Measurements from ENCODE around the gene PRR30. TPM values are rescaled to one million over a fixed set of nuclear protein-coding genes. Genes with fewer than 3 reads are reported as not detected.

Gene PRR30
- total RNA-seq, 1 donor from 2014 or later, result not detected

DNA sequence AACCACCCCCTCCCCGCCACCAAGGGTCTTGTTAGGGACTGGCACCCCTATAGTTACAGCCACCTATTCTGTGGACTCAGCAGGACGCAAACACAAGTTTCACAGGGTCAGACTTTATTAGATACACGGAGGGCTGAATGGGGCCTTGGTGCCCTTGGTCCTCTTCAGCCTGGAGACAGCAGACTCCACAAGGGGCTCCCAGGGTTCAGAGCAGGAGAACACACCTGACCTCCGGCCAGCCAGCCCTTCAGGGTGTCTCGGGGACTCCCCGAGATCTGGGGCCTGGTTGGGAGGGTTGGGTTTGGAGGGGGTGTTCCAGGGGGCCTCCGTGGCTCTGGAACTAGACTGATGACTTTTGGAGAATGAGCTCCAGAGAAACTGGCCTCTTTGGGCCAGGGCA is 2.5 kb downstream of the PRR30 start:
- TF ChIP-seq, protein P1, sequence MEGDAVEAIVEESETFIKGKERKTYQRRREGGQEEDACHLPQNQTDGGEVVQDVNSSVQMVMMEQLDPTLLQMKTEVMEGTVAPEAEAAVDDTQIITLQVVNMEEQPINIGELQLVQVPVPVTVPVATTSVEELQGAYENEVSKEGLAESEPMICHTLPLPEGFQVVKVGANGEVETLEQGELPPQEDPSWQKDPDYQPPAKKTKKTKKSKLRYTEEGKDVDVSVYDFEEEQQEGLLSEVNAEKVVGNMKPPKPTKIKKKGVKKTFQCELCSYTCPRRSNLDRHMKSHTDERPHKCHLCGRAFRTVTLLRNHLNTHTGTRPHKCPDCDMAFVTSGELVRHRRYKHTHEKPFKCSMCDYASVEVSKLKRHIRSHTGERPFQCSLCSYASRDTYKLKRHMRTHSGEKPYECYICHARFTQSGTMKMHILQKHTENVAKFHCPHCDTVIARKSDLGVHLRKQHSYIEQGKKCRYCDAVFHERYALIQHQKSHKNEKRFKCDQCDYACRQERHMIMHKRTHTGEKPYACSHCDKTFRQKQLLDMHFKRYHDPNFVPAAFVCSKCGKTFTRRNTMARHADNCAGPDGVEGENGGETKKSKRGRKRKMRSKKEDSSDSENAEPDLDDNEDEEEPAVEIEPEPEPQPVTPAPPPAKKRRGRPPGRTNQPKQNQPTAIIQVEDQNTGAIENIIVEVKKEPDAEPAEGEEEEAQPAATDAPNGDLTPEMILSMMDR (conservative IDR thresholded peaks at IDR 0.05), result no peak
- peaks cover 9% of the 10 kb centered on the region for H3K27me3 Mint-ChIP-seq (ENCODE audit: low read depth)
- peak overlapping the region; percentile 10 for H3K4me3 Mint-ChIP-seq
- no peak for DNase-seq (ENCODE audit: low read depth, low spot score)
- H3K27ac Mint-ChIP-seq (ENCODE audit: unreplicated experiment), result no peak overlapping the region
- peaks cover 12% of the 10 kb centered on the region for H3K4me1 Mint-ChIP-seq
- no peaks in the 10 kb centered on the region for H3K9me3 Mint-ChIP-seq
- no peaks in the 10 kb centered on the region for H3K36me3 Mint-ChIP-seq (ENCODE audit: low read depth)

DNA sequence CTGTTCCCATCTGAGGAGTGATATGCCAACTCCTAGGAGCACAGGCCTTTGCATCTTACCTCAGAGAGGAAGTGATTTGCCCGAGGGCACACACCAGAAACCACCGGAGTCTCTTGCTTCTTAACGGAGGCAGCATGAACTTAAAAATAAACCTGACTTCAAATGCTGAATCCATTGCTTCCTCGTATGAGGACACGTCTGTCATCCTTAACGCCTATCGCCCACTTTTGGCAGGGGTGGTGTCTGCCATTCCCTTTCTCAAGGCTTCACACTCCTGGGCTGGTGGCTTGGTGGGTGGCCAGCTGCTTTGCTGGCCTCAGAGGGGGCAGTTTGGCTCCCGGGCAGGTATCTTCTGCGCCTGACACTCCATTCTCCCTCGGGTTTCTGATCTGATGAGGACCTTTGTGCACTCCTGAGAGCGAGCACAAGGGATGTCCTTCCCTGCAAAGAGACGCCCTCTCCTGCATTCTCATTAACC is 3.7 kb downstream of the PRR30 start:
- Mint-ChIP-seq H3K4me1 (peaks cover 12% of the 10 kb centered on the region), H3K27me3 (ENCODE audit: low read depth) (peaks cover 9% of the 10 kb centered on the region), H3K9me3 (no peaks in the 10 kb centered on the region), H3K27ac (ENCODE audit: unreplicated experiment) (peak overlapping the region; percentile 57), H3K4me3 (peak overlapping the region; percentile 86), H3K36me3 (ENCODE audit: low read depth) (no peaks in the 10 kb centered on the region)
- no peak for DNase-seq (ENCODE audit: low read depth, low spot score)
- TF ChIP-seq, protein P1 (conservative IDR thresholded peaks at IDR 0.05), result no peak

DNA sequence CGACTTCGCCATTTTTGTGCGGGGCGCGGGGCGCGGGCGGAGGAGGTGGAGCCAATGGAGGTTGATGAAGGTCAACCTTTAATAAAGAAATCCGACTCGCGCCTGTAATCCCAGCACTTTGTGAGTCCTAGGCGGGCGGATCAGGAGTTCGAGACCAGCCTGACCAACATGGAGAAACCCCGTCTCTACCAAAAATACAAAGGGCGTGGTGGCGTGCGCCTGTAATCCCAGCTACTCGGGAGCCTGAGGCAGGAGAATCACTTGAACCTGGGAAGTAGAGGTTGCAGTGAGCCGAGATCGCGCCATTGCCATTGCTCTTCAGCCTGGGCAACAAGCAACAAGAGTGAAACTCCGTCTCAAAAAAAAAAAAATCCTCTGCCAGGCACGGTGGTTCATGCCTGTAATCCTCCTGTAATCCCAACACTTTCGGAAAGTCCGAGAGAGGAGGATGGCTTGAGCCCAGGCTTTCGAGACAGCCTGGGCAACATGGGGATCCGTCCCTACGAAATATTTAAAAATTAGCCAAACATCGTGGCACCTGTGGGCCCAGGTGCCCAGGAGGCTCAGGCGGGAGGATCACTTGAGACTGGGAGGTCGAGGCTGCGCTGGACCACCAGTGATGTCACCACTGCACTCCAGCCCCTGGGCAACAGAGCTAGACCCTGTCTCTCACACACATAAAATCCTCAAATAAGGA is 4.3 kb downstream of the PRR30 start:
- TF ChIP-seq, protein P1 (conservative IDR thresholded peaks at IDR 0.05), result no peak
- Mint-ChIP-seq H3K4me3 (peak overlapping the region; percentile 94), H3K36me3 (ENCODE audit: low read depth) (peaks cover 2% of the 10 kb centered on the region), H3K9me3 (no peaks in the 10 kb centered on the region), H3K4me1 (peaks cover 12% of the 10 kb centered on the region), H3K27ac (ENCODE audit: unreplicated experiment) (peak overlapping the region; percentile 57), H3K27me3 (ENCODE audit: low read depth) (peaks cover 6% of the 10 kb centered on the region)
- DNase-seq (ENCODE audit: low read depth, low spot score), result no peak

DNA sequence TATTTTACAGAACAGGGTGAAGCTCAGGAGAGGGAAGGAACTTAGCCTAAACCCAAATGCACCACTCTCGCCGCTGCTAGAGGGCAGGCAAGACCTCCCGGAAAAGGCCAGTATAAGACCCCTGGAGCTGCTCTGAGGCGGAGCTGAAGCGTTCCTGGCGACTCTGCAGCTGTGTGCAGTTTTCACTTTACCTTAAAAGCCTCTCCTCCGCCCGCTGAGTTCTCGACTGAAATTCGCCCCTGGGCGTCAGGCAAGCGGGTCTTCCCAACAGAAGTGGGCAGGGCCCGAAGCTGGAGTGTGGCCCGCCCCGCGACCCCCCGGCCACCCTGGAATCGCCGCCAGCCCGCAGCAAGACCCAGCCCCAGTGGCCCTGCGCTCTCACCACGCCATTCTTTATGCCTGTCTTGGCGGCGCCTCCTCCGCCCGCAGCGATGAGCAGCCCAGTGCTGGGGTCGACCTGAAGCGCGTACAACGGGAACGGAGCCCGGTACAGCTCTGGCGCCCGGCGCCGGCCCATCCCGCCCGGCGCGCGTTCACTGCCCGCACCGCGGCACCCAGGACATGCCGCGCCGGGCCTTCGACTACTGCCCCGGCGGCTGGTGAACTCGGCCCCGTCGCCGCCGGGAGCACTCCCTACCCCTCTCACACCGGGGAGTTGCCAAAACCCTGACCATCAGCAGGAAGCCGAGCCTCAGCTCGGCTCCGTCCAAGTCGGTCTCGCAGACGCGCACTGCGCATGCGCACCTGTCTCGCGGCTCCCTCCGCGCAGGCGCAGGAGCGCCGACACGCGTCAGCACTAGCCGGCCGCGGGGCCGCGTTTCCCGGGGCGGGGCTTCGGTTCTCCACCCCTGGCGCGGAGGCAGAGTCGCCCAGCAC is 5.1 kb downstream of the PRR30 start, which contains the start of gene PREB:
Gene PREB (minus strand): TSS at position 732 of the 876 bp plus-strand sequence. CDS start 215 bp downstream, at position 517.
- H3K4me1 Mint-ChIP-seq, result peaks cover 12% of the 10 kb centered on the region
- H3K27ac Mint-ChIP-seq (ENCODE audit: unreplicated experiment), result peak within 1 kb of the TSS; percentile 98
- TF ChIP-seq, protein P1 (conservative IDR thresholded peaks at IDR 0.05), result peak; percentile 32
- no peaks in the 10 kb centered on the region for H3K27me3 Mint-ChIP-seq (ENCODE audit: low read depth)
- H3K9me3 Mint-ChIP-seq, result no peaks in the 10 kb centered on the region
- H3K36me3 Mint-ChIP-seq (ENCODE audit: low read depth), result peaks cover 2% of the 10 kb centered on the region
- H3K4me3 Mint-ChIP-seq, result peak within 1 kb of the TSS; percentile 94
- peak; percentile 99 for DNase-seq (ENCODE audit: low read depth, low spot score)

DNA sequence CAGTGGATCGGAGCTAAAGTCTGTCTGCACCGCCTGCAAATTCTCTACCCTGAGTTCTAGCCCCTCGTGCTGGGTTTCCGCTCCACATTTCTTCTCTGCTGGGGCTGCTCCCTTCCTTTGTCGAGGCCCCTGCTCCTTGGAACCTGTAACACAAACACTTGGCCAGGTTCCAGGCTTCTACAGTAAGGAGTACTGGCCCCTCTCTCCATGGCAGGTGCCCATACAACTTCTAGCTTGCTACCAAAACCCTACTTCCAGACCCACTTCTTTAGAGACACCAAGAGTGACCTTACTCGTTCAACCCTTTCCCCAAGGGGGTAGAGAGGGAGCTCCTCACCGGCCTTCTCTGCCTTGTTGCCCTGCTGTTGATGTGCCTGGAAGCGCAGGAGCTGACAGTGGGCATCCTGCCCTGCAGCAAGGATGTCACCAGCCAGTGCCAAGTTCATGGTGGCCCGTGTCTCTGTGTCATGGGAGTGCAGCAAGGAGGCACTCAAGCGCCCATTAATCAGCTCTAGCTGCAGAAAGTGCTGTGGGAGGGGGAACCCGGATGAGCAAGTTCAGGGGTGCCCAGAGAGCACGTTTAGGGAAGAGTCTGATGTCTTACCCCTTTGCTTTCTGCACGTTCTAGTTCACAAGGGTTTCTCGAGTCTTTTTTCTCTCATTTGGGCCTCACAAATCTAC is 5.9 kb downstream of the PRR30 start:
- H3K36me3 Mint-ChIP-seq (ENCODE audit: low read depth), result peaks cover 2% of the 10 kb centered on the region
- peaks cover 12% of the 10 kb centered on the region for H3K4me1 Mint-ChIP-seq
- DNase-seq (ENCODE audit: low read depth, low spot score), result no peak
- H3K4me3 Mint-ChIP-seq, result peak overlapping the region; percentile 94
- H3K27ac Mint-ChIP-seq (ENCODE audit: unreplicated experiment), result peak overlapping the region; percentile 35
- TF ChIP-seq, protein P1 (conservative IDR thresholded peaks at IDR 0.05), result no peak
- no peaks in the 10 kb centered on the region for H3K9me3 Mint-ChIP-seq
- no peaks in the 10 kb centered on the region for H3K27me3 Mint-ChIP-seq (ENCODE audit: low read depth)
